Karpas-422 (cell line): ENCODE measurements around the gene DEFB127. TPM values are rescaled to one million over a fixed set of nuclear protein-coding genes. Genes with fewer than 3 reads are reported as not detected.
"Not testable (repeated sequence)": the region's sequence is repeated elsewhere in the genome, so short reads cannot be mapped to it uniquely, and the experiment has no call there.

Experiments used
- DNase-seq: peaks from one replicate; pipeline ENCODE4 v3.0.0-alpha.2; 2015
- H2AFZ ChIP-seq: fragments of 200-600 bp; sonication (generic); 2 replicates; pipeline ENCODE4 v1.6.1; 2014; ENCODE audit warnings: antibody characterized with exemption, low read length, mixed read lengths
- H3K27ac ChIP-seq: fragments of 200-600 bp; sonication (generic); 2 replicates; pipeline ENCODE4 v1.5.1; 2014; ENCODE audit warnings: mild to moderate bottlenecking, low read length, moderate library complexity
- H3K27me3 ChIP-seq: fragments of 200-600 bp; sonication (generic); 2 replicates; pipeline ENCODE4 v1.6.1; 2014; ENCODE audit warnings: low read length, mixed read lengths
- H3K36me3 ChIP-seq: fragments of 200-600 bp; sonication (generic); 2 replicates; pipeline ENCODE4 v1.6.1; 2014; ENCODE audit warnings: low read length, mixed read lengths; ENCODE audit not compliant: insufficient read depth
- H3K4me1 ChIP-seq: fragments of 200-600 bp; sonication (generic); 2 replicates; pipeline ENCODE4 v1.6.1; 2014; ENCODE audit warnings: mild to moderate bottlenecking, low read length, mixed read lengths
- H3K4me2 ChIP-seq: fragments of 200-600 bp; sonication (generic); 2 replicates; pipeline ENCODE4 v1.6.1; 2014; ENCODE audit warnings: low read length, low read depth, mild to moderate bottlenecking; ENCODE audit not compliant: poor library complexity, severe bottlenecking
- H3K4me3 ChIP-seq: fragments of 200-600 bp; sonication (generic); 2 replicates; pipeline ENCODE4 v1.5.1; 2014; ENCODE audit warnings: mild to moderate bottlenecking, antibody characterized with exemption, low read length, mixed read lengths
- H3K79me2 ChIP-seq: fragments of 200-600 bp; sonication (generic); 2 replicates; pipeline ENCODE4 v1.6.1; 2014; ENCODE audit warnings: mild to moderate bottlenecking, low read length, mixed read lengths
- H3K9ac ChIP-seq: fragments of 200-600 bp; sonication (generic); 2 replicates; pipeline ENCODE4 v1.6.0; 2014; ENCODE audit warnings: low read length
- H3K9me2 ChIP-seq: fragments of 200-600 bp; sonication (generic), shearing (Covaris generic); replicated peaks from 2 replicates; pipeline ENCODE4 v1.6.0; 2014; ENCODE audit warnings: mild to moderate bottlenecking, low read length, moderate library complexity; ENCODE audit not compliant: insufficient read depth
- H3K9me3 ChIP-seq: fragments of 300-700, 200-600 bp; sonication (generic); 2 replicates; pipeline ENCODE4 v1.6.1; 2014; ENCODE audit warnings: low read length, mixed read lengths
- H4K20me1 ChIP-seq: fragments of 200-600 bp; sonication (generic); 2 replicates; pipeline ENCODE4 v1.6.1; 2014; ENCODE audit warnings: mild to moderate bottlenecking, antibody characterized with exemption, low read length, low read depth; ENCODE audit not compliant: insufficient read depth
- total RNA-seq: library from RNA; depleted of rRNA; stranded (reverse); fragments of >200 nt; shearing (Covaris generic); gene quantifications from 2 replicates; pipeline ENCODE4 v1.2.3, GENCODE V29; 2014; ENCODE audit warnings: low replicate concordance; rRNA removed

The DEFB127 gene, protein sequence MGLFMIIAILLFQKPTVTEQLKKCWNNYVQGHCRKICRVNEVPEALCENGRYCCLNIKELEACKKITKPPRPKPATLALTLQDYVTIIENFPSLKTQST
- not detected in 2 replicates for total RNA-seq

DNA sequence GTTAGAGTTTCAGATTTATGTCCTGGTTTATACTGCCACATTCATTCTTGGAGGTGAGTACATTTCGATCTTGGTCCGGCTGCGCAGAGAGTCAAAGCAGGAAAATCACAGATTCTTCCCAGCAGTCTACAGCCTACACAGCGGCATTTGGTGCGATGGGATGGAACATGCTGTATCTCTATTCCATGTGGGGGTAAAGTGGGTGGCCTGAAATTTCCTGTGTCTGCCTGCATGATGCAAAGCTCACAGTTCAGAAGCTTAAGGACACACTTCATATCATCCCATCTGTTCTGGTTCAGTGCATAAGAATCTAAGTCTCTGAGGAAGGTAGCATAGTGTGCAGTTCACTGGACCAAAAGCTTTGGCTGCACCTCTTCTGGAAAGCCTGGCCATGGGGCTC, at the start of gene DEFB127:
DEFB127 (plus strand) TSS at position 301 of the 400 bp plus-strand sequence; CDS start at position 392, 91 bp downstream.
- no peaks in the 10 kb centered on the region for H3K27me3 ChIP-seq
- DNase-seq = no peak
- H2AFZ ChIP-seq = no peak within 1 kb of the TSS
- H3K9me3 ChIP-seq = no peaks in the 10 kb centered on the region
- no peak within 1 kb of the TSS for H3K4me3 ChIP-seq
- H3K4me1 ChIP-seq = peaks cover 4% of the 10 kb centered on the region
- no peaks in the 10 kb centered on the region for H3K79me2 ChIP-seq
- H3K4me2 ChIP-seq = no peak within 1 kb of the TSS
- H3K9ac ChIP-seq = no peak within 1 kb of the TSS
- no peaks in the 10 kb centered on the region for H3K9me2 ChIP-seq
- no peak within 1 kb of the TSS for H3K27ac ChIP-seq
- no peaks in the 10 kb centered on the region for H3K36me3 ChIP-seq
- H4K20me1 ChIP-seq = no peaks in the 10 kb centered on the region

DNA sequence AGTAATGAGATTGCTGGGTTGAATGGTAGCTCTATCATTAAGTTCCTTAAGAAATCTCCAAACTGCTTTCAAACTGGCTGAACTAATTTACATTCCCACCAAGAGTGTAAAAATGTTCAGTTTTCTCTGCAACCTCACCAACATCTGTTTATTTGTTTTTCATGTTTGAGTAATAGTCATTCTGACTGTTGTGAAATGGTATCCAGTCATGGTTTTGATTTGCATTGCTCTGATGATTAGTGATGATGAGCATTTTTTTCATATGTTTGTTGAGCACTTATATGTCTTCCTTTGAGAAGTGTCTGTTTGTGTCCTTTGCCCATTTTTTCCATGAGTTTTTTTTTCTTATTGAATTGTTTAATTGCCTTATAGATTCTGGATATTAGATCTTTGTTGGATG, 44.9 kb upstream of the DEFB127 start:
- Histone ChIP-seq H3K4me1 (no peaks in the 10 kb centered on the region), H3K9me3 (no peaks in the 10 kb centered on the region), H2AFZ (no peak overlapping the region), H3K36me3 (no peaks in the 10 kb centered on the region), H3K4me2 (no peak overlapping the region), H3K27me3 (no peaks in the 10 kb centered on the region), H3K4me3 (no peak overlapping the region), H4K20me1 (no peaks in the 10 kb centered on the region), H3K9me2 (no peaks in the 10 kb centered on the region), H3K9ac (no peak overlapping the region), H3K27ac (no peak overlapping the region), H3K79me2 (no peaks in the 10 kb centered on the region)
- no peak for DNase-seq

DNA sequence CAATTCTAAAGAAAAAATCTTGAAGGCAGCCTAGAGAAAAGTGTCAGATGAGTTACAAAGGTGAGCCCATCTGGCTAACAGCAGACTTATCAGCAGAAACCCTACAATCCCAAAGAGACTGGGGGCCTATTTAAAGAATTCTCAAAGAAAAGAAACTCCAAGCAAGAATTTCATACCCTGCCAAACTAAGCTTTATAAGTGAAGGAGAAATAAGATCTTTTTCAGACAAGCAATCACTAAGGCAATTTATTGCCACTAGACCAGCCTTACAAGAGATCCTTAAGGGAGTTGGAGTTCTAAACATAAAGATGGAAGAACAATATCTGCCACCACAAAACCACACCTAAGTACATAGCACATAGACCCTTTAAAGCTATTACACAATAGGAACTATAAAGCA, 39.7 kb upstream of the DEFB127 start:
- H3K4me1 ChIP-seq = no peaks in the 10 kb centered on the region
- DNase-seq = no peak

DNA sequence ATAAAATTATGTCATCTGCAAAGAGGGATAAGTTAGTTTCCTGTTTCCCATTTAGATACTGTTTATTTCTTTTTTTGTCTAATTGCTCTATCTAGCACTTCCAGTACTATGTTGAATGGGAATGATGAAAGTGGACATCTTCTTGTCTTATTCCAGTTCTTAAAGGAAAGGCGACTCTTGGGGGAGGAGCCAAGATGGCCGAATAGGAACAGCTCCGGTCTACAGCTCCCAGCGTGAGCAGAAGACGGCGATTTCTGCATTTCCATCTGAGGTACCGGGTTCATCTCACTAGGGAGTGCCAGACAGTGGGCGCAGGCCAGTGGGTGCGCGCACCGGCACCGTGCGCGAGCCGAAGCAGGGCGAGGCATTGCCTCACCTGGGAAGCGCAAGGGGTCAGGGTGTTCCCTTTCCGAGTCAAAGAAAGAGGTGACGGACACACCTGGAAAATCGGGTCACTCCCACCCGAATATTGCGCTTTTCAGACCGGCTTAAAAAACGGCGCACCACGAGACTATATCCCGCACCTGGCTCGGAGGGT, 27.4 kb upstream of the DEFB127 start:
- not testable (repeated sequence) for H3K27ac ChIP-seq, H3K9me3 ChIP-seq, H3K4me1 ChIP-seq, H3K9me2 ChIP-seq, H3K4me3 ChIP-seq, H2AFZ ChIP-seq, H3K9ac ChIP-seq, H3K27me3 ChIP-seq, H3K36me3 ChIP-seq, H3K79me2 ChIP-seq, H3K4me2 ChIP-seq, DNase-seq, H4K20me1 ChIP-seq

More for the DNA sequence above, 39.7 kb upstream of the DEFB127 start:
- no peak overlapping the region for H3K4me3 ChIP-seq
- no peaks in the 10 kb centered on the region for H3K9me2 ChIP-seq
- no peaks in the 10 kb centered on the region for H4K20me1 ChIP-seq
- H3K4me2 ChIP-seq = no peak overlapping the region
- no peaks in the 10 kb centered on the region for H3K27me3 ChIP-seq
- H3K36me3 ChIP-seq = no peaks in the 10 kb centered on the region
- H2AFZ ChIP-seq = no peak overlapping the region
- H3K9ac ChIP-seq = no peak overlapping the region
- no peaks in the 10 kb centered on the region for H3K79me2 ChIP-seq
- H3K9me3 ChIP-seq = no peaks in the 10 kb centered on the region
- no peak overlapping the region for H3K27ac ChIP-seq

DNA sequence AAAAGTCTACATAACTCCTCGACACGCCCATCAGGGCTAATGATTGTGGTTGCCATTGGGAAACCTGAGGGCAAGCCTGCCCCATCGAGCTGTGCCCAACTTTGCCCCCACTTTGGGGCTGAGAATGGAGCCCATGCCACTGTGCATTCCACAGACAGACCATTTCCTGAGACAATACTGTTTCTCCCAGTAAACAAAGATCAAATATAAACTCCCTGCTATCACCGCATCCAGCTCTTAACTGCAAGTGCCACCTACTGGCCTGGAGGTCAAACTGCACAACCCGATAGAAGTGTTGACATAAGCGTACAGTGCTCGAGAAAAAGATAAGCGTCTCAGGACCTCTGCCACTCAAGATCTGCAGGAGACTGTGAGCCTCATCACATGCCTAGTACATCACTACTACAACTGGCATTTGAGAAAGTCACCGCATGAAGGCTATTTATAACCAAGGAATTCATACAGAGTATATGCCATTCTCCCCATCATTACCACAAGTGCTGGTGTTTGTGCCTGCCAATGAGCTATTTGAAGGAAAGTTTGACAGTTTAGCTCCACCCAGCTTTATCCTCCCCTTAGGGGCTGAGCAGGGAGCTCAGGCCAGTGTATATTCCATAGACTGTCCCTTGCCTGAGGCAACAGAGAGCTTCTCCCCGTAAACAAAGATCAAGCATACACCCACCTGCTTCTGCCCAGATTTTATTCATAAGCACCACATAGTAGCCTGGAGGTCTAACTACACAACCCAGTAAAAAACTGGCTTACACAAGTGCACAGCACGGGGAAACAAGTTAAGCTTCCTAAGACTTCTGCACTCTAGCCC, 19.4 kb upstream of the DEFB127 start:
- H3K4me2 ChIP-seq = no peak overlapping the region
- H3K36me3 ChIP-seq = no peaks in the 10 kb centered on the region
- no peak overlapping the region for H3K9ac ChIP-seq
- DNase-seq = peak; percentile 77
- H3K27ac ChIP-seq = no peak overlapping the region
- no peaks in the 10 kb centered on the region for H3K79me2 ChIP-seq
- no peaks in the 10 kb centered on the region; the same call in 1 of the 2 replicates for H3K9me3 ChIP-seq
- H3K9me2 ChIP-seq = no peaks in the 10 kb centered on the region
- no peaks in the 10 kb centered on the region; the same call in 1 of the 2 replicates for H3K27me3 ChIP-seq
- H3K4me1 ChIP-seq = no peaks in the 10 kb centered on the region
- H2AFZ ChIP-seq = peak overlapping the region; percentile 94
- no peaks in the 10 kb centered on the region for H4K20me1 ChIP-seq
- no peak overlapping the region for H3K4me3 ChIP-seq

DNA sequence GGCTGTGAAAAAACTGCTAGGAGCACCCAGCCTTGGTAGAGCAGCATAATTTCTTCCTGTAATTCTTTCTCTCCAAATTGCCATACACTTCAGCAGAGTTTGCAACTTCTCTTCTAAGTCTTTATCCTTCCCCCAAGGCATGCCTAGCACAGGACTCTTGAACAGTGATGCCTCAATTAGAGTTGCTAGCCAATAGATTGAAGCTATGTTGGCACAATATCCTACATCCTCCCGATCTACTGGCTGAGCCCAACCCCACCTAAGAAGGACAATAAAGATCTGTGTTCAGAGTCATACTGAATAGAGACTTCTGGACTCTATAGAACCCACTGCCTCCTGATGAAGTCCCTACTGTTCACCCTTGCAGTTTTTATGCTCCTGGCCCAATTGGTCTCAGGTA, 15.0 kb upstream of the DEFB127 start, which contains the start of gene DEFB126:
DEFB126 (plus strand) TSS at position 301 of the 400 bp plus-strand sequence; CDS start at position 340, 39 bp downstream.
- no peak within 1 kb of the TSS for H3K27ac ChIP-seq
- H3K9me2 ChIP-seq = no peaks in the 10 kb centered on the region
- no peaks in the 10 kb centered on the region for H3K79me2 ChIP-seq
- H3K9me3 ChIP-seq = no peaks in the 10 kb centered on the region; the same call in 1 of the 2 replicates
- H3K4me3 ChIP-seq = no peak within 1 kb of the TSS
- H3K36me3 ChIP-seq = no peaks in the 10 kb centered on the region
- no peaks in the 10 kb centered on the region; the same call in 1 of the 2 replicates for H3K27me3 ChIP-seq
- H2AFZ ChIP-seq = no peak within 1 kb of the TSS
- H3K9ac ChIP-seq = no peak within 1 kb of the TSS
- H4K20me1 ChIP-seq = no peaks in the 10 kb centered on the region
- no peak within 1 kb of the TSS for H3K4me2 ChIP-seq
- no peak for DNase-seq
- no peaks in the 10 kb centered on the region for H3K4me1 ChIP-seq

DNA sequence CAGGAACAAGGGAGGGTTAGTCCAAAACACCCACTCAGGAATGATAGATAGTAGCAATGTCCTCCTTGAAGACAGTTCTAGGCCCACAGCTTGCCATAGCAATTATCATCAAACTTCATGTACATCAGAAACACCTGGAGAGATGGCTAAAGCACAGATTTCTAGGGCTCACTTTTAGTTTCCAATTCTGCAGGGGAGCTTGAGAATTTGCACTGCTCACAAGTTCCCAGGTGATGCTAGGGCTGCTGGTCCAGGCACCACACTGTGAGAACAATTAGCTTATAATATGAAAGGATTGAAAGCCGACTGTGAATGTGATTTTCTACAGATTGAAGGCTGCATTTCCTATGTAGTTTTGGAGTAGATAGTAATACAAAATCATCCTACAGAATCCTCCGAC, 11.4 kb upstream of the DEFB127 start:
- no peaks in the 10 kb centered on the region for H4K20me1 ChIP-seq
- H3K27me3 ChIP-seq = no peaks in the 10 kb centered on the region
- no peak overlapping the region for H2AFZ ChIP-seq
- no peaks in the 10 kb centered on the region for H3K4me1 ChIP-seq
- H3K27ac ChIP-seq = no peak overlapping the region
- no peaks in the 10 kb centered on the region for H3K79me2 ChIP-seq
- H3K36me3 ChIP-seq = no peaks in the 10 kb centered on the region
- no peaks in the 10 kb centered on the region for H3K9me2 ChIP-seq
- no peaks in the 10 kb centered on the region for H3K9me3 ChIP-seq
- no peak overlapping the region for H3K4me2 ChIP-seq
- no peak for DNase-seq
- H3K4me3 ChIP-seq = no peak overlapping the region
- no peak overlapping the region for H3K9ac ChIP-seq

DNA sequence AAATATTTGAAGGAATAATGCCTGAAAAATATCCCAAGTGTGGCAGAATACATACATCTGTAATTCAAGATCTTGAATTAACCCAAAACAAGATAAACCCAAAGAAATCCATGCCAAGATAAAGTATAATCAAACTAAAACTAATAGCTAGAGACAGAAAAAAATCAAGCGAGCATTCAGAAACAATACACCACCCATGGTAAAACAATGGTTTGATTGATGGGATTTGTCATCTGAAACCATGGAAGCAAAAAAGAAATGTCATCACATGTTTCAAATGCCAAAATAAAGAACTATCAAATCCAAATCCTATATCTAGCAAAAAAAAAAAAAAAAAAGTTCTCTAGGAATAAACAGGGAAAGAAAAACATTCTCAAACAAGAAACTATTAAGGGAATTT, 5.1 kb upstream of the DEFB127 start:
- no peak overlapping the region for H3K27ac ChIP-seq
- H3K27me3 ChIP-seq = no peaks in the 10 kb centered on the region
- no peaks in the 10 kb centered on the region for H4K20me1 ChIP-seq
- no peak overlapping the region for H3K4me3 ChIP-seq
- no peak for DNase-seq
- no peaks in the 10 kb centered on the region for H3K36me3 ChIP-seq
- H3K9ac ChIP-seq = no peak overlapping the region
- H3K9me2 ChIP-seq = no peaks in the 10 kb centered on the region
- no peak overlapping the region for H3K4me2 ChIP-seq
- no peaks in the 10 kb centered on the region for H3K9me3 ChIP-seq
- H3K79me2 ChIP-seq = no peaks in the 10 kb centered on the region
- no peak overlapping the region for H2AFZ ChIP-seq
- H3K4me1 ChIP-seq = peaks cover 4% of the 10 kb centered on the region
